ENCODE data around the gene MELTF.

DNA sequence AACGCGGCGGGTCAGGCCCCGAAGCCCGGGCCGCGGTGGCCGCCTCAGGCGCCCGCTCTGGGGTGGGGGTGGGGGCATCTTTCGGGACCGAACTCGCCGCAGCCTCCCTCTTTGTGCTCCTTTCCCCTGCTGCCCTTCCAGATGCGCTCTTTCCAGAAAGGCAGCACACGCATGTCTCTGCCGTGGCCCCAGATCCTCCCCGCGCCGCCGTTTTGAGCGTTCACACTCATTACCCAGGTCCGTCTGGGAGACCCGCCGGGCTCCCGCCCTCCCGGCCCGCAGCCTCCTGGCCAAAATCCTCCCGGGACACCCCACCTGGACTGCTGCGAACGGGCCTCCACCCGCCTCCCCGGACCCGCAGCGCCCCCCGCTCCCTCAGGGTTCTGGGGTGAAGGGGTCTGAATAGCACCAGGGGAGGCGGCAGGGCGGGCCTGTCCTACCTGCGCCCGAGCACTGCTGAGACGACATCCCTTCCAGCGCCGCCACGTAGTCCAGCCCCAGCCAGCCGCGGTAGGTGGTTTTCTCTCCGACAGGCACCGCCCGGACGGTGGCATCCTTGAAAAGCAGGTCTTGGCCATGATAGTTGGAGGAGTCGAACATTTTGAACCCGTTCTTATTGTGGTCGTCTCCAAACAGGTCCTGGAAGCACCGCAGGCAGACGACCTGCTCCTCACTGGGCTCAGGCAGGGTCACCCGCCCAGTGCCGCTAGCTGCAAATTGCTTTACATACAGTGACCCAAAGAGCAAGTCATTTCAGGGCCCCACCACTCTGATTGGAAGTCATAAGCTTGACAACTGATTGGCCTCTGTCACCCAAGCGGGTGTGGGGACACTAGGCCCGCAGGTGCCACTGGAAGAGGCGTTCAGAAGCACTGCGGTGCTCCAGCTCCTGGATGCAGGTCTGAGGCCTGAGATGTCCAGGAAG, 25.9 kb downstream of the MELTF start:
- TF ChIP-seq CTCF (IDR thresholded peaks at IDR 0.05): no peak
- TF ChIP-seq POLR2A (IDR thresholded peaks at IDR 0.05): no peak
